Measurements from ENCODE around the gene FOXS1.

Gene FOXS1

GRCh38 chr20:31845300-31845863, at the start of gene FOXS1:
Gene FOXS1, minus strand, starts transcription at chr20:31845604. Its CDS starts 62 bp downstream, at chr20:31845542.
- DNase-seq (ENCODE audit: low read depth in 1 of 2, low spot score in 1 of 2), result no peak

- DNase-seq (ENCODE audit: low read depth in 1 of 2, low spot score in 1 of 2), result no peak
Measured at GRCh38 chr20:31890646-31891045, 45.2 kb upstream of the FOXS1 start.

- DNase-seq (ENCODE audit: low read depth in 1 of 2, low spot score in 1 of 2), result no peak
Measured at GRCh38 chr20:31883829-31884228, 38.4 kb upstream of the FOXS1 start.

- no peak for DNase-seq (ENCODE audit: low read depth in 1 of 2, low spot score in 1 of 2)
Measured at GRCh38 chr20:31881945-31882344, 36.5 kb upstream of the FOXS1 start.

- DNase-seq (ENCODE audit: low read depth in 1 of 2, low spot score in 1 of 2), result peak; percentile 58 to 79
Measured at GRCh38 chr20:31879143-31879987, 34.0 kb upstream of the FOXS1 start.

- no peak for DNase-seq (ENCODE audit: low read depth in 1 of 2, low spot score in 1 of 2)
Measured at GRCh38 chr20:31877684-31878083, 32.3 kb upstream of the FOXS1 start.

GRCh38 chr20:31875671-31876070, 30.3 kb upstream of the FOXS1 start:
- DNase-seq (ENCODE audit: low read depth in 1 of 2, low spot score in 1 of 2), result no peak

GRCh38 chr20:31872406-31872805, 27.0 kb upstream of the FOXS1 start:
- no peak for DNase-seq (ENCODE audit: low read depth in 1 of 2, low spot score in 1 of 2)

GRCh38 chr20:31871618-31871954, 26.2 kb upstream of the FOXS1 start:
- no peak for DNase-seq (ENCODE audit: low read depth in 1 of 2, low spot score in 1 of 2)

GRCh38 chr20:31870726-31871617, 25.6 kb upstream of the FOXS1 start:
- no peak for DNase-seq (ENCODE audit: low read depth in 1 of 2, low spot score in 1 of 2)

- DNase-seq (ENCODE audit: low read depth in 1 of 2, low spot score in 1 of 2), result no peak
Measured at GRCh38 chr20:31869942-31870725, 24.7 kb upstream of the FOXS1 start, which contains the start of the genes DUSP15 and TTLL9. Gene DUSP15, minus strand, starts transcription at chr20:31870527. Its CDS starts 190 bp downstream, at chr20:31870337. Gene TTLL9, plus strand, starts transcription at chr20:31870634. Its CDS starts 493 bp downstream, at chr20:31871127.

- DNase-seq (ENCODE audit: low read depth in 1 of 2, low spot score in 1 of 2), result no peak
Measured at GRCh38 chr20:31869673-31869941, 24.2 kb upstream of the FOXS1 start.

GRCh38 chr20:31868853-31869672, 23.7 kb upstream of the FOXS1 start:
- DNase-seq (ENCODE audit: low read depth in 1 of 2, low spot score in 1 of 2), result no peak

GRCh38 chr20:31866221-31866620, 20.8 kb upstream of the FOXS1 start:
- DNase-seq (ENCODE audit: low read depth in 1 of 2, low spot score in 1 of 2), result no peak

GRCh38 chr20:31864521-31865400, 19.4 kb upstream of the FOXS1 start:
- no peak for DNase-seq (ENCODE audit: low read depth in 1 of 2, low spot score in 1 of 2)

GRCh38 chr20:31863296-31864085, 18.1 kb upstream of the FOXS1 start:
- no peak for DNase-seq (ENCODE audit: low read depth in 1 of 2, low spot score in 1 of 2)

- DNase-seq (ENCODE audit: low read depth in 1 of 2, low spot score in 1 of 2), result no peak
Measured at GRCh38 chr20:31862506-31862905, 17.1 kb upstream of the FOXS1 start.

GRCh38 chr20:31862157-31862470, 16.7 kb upstream of the FOXS1 start:
- no peak for DNase-seq (ENCODE audit: low read depth in 1 of 2, low spot score in 1 of 2)
